ENCODE data around the gene EID3.

Gene EID3

DNA sequence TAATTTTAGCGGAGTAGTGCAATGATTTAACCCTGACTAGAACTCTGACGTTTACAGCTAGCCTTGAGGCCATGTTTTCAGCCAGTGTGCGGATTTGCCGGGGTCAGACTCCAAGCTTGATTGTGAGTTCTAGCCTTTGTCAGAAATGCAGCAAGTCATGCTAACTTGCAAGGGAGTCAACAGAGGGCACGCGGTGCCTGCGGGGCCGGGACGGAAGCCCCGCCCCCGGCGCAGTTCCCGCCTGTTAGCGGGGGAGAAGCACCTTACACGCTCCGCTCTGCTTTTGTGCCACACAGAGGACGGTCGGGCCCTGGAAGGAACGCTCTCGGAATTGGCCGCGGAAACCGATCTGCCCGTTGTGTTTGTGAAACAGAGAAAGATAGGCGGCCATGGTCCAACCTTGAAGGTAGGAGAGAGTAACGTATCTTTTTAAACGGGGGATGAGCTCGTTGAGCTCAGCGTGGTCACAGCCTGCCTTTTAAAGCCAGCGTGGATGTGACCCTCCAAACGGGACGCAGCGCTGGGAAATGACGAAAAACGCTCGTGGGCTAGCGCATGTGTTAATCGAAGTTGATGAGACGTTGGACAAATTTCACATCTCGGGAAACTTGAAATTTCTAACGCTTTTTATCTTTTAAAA, 14.8 kb upstream of the EID3 start:
- DNase-seq, result peak; percentile 27 to 94 (median 72)

DNA sequence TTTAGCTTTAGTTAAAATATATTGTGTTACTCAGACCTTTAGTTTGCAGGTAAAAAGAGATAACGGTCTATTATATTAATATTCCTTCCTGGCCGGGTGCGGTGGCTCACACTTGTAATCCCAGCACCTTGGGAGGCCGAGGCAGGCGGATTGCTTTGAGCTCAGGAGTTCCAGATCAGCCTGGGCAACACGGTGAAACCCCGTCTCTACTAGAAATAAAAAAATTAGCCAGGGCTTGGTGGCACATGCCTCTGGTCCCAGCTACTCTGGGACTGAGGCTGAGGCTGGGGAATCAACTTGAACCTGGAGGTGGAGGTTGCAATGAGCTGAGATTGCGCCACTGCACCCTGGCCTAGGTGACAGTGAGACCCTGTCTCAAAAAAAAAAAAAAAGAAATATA, 13.2 kb upstream of the EID3 start:
- DNase-seq, result no peak

DNA sequence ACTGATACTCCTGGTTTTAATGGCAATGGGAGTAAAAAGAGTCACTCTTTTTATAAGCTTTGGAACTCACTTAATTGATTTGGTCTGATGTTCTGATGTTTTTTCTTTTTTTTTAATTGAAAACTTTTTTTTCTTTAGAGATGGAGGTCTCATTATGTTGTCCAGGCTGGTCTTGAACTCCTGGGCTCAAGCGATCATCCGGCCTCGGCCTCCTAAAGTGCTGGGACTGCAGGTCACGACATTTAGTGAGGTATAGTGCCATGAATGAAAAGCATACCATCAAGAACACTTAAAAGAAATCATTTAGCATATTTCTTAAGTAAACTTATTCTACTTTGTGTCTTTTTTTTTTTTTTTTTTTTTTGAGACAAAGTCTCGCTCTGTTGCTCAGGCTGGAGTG, 12.7 kb upstream of the EID3 start:
- no peak for DNase-seq

DNA sequence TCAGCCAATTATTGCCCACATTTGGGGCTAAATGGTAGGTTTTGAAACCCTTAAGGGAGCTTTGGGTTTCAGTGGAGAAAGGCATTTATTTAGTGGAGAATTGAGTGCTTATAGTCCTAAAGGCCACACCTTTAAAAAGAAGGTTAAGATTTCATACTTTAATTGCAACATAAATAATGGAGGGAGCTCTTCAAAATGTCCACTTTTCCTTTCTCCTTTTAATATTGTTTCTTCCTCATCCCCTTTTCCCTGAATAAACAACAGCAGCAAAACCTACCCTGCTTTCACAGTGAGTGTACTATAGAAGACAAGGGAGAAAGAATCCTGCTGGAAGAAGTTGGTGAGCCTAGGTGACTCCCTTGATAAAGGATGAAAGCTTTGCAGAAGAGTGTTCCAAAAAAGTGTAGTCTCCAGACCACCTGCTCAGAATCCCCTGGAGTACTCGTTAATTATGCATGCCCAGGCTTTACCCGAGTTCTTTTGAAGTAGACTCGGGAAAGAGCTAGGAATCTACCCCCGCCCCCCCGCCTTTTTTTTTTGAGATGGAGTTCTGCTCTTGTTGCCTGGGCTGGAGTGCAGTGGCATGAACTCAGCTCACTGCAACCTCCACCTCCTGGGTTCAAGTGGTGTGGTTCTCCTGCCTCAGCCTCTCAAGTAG, 11.5 kb upstream of the EID3 start:
- no peak for DNase-seq

DNA sequence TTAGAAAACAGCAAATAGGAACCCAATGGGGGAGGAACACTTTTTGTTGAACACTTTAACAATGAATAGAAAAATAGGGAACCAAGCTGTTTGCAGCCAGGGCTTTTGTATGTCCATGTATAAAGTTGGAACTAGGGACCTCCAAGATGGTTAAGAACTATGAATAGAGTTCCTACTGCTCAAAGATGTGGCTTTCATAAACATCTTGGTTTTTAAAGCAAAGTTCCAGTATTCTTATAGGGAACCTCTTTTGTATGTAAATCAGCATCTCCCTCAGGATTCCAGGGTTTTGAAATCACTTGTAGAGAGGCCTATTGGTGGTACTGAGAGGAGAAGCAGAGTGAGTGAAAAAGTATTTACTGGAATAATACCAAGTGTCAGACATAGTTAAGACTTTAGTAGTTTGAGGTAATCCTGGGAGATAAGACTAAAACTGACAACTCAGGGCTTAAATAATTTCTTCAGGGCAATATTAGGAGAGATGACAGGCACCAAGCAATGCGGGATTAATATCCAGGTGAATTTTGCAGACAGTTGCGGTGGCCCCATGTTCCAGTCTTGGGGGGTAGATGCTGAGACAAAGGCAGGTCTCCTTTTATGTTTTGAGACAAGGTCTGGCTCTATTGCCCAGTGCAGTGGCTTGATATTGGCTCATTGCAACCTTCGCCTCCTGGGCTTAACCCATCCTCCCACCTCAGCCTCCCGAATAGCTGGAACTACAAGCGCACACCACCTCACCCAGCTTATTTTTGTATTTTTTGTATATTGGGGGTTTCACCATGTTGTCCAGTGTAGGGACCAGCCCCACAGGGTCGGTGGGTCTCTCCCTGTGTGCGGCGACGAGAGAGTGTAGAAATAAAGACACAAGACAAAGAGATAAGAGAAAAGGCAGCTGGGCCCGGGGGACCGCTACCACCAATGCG, 10.4 kb upstream of the EID3 start:
- DNase-seq, result no peak

DNA sequence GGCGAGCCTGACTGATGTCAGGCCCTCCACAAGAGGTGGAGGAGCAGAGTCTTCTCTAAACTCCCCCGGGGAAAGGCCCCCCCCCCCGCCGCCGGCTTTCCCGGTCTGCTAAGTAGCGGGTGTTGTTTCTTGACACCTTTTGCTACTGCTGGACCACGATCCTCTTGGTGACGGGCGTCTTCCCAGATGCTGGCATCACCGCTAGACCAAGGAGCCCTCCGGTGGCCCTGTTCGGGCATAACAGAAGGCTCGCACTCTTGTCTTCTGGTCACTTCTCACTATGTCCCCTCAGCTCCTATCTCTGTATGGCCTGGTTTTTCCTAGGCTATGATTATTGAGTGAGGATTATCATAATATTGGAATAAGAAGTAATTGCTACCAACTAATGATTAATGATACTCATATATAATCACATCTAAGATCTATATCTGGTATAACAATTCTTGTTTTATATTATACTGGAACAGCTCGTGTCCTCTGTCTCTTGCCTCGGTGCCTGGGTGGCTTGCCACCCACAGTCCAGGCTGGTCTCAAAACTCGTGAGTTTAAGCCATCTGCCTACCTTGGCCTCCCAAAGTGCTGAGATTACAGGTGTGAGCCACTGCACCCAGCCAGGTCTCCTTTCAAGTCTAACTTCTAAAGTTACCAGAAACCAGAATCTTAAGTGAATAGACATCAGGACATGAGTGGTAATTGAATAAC, 9.2 kb upstream of the EID3 start:
- peak in 15 of 51 donors; percentile 2 to 27 (median 7) for DNase-seq

DNA sequence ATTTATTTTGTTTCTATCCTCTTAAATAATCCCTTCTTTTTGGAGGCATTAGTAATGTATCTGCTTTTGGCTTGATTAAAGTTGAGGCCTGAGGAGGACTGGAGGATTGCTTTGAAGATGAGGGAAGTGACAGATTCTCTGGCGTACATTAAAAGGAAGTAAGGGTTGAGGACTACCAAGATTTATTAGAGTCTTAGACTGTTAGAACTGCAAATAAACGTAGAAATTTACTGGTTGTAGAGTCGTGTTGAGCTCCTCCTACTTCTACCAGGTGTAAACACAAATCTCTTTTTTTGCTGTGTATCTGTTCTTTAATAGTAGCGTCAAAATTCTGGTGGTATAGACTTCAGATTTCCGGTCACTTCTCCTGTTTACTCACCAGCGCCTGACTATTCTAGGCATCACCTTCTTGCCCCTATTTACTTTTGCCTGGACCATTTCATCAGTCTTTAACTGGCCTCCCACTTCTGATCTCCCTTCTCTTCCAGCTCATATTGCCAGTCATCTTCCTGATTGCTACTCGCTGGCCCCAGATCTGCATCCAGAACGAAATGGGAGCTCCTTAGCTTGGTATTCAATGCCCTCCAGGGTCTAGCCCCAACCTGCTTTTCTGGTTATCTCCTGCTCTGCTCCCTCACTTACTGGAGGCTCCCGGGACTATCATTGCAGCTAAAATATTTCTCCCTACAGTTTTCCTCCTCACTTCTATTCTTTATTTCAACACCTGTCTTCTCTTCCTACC, 8.4 kb upstream of the EID3 start:
- no peak for DNase-seq

DNA sequence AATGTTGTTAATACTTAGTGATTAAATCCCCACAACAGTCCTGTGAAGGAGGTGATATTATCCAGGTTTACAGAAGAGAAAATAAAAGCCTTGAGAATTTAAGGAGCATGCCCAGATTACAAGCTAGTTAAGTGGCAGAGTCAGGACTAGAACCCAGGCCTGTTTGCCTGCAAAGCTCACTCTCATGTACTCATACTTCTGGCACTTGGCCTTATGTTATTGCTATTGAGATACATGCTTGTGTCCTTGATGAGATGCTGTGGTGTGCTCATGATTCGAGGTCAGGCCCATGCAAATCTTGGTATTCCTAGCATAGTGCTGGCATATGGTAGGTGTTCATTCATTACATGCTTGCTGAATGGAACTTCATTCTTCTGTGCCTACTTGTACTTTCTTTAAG, 7.6 kb upstream of the EID3 start:
- DNase-seq, result no peak

DNA sequence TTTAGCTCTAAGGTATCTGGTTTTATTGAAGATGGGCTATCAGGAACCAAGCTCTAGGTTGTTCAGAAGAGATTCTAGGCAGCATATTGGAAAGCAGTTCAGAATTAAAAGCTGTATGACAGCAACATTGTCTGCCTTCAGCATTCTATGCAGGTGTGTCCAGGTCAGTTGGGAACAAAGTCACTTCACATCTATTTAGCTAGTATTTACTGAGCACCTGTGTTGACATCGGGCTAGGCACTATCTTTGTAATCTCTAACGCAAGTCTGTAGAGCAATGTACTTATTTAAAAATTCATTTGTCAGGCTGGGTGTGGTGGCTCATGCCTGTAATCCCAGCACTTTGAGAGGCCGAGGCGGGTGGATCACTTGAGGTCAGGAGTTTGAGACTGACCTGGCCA, 6.8 kb upstream of the EID3 start:
- DNase-seq, result no peak

DNA sequence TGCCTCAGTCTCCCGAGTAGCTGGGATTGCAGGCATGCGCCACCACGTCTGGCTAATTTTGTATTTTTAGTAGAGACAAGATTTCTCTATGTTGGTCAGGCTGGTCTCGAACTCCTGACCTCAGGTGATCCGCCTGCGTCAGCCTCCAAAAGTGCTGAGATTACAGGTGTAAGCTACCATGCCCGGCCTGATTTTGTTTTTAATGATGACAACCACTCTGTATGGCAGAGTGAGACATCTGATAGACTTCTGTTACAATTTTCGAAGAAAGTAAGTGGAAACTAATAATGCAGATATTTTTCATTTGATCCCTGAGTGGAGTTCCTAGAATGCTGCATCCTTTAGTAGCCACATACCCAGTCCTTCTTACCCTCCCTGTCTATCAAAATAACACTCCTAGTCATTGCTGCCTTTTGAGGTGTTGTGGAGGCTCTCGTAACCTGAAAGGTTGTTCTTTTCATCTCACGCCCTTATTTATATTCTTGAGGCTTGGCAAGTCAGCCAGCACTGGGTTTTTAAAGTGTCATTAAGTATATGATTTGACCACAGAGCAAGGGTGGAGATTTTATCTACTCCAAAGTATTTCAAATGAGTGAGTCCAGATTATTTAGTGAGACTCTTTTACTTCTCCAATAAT, 5.9 kb upstream of the EID3 start:
- DNase-seq, result no peak

DNA sequence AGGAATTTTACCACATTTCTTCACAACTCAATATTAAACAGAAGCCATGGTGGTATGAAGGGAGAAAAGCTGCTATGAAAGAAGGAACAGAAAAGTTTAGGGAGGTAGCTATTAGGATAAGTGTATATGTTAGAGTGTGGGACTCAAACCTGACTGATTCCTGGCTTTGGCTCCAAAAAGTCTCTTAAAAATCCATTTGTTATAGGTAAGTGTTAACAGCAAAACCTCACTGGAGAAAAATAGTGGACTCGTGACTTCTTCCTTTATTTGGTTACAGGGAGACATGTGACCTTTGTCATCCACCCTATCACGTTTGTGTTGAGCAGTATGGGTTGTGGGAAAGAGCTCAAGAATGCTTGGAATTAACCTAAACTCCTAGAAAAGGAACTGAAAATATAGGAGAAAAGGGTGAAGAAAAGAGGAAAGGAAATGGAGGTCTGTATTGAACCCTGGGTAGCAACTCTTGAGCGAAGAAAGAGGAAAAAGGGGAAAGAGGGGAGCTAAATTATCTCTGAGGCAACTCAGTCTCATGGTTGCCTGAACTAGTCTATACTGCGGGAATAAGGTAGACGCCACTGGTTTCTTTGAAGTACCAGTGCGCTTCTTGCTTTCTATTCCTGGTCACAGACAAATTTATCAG, 3.6 kb upstream of the EID3 start:
- DNase-seq, result no peak

DNA sequence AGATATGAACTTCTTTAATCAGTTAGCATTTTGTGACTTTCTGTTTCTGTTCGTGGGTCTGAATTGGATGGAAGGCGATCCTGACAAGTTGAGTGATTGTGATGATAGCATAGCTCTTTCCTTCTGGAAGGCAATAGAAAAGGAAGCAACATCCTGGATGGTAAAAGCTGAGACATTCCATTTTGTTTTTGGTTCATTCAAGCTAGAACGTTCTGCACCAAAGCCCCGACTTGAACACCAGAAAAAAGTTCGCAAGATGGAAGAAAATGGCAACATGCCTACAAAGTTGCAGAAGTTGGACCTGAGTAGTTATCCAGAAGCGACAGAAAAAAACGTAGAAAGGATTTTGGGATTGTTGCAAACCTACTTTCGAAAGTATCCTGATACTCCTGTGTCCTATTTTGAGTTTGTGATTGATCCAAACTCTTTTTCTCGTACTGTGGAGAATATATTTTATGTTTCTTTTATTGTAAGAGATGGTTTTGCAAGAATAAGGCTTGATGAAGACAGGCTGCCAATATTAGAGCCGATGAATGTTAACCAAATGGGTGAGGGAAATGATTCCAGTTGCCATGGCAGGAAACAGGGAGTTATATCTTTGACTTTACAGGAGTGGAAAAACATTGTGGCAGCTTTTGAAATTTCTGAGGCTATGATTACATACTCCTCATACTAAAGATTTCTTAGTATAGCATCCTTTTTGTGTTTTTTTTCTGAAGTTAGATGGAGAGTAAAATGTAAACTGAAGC, 896 bp downstream of the EID3 start:
- no peak for DNase-seq

DNA sequence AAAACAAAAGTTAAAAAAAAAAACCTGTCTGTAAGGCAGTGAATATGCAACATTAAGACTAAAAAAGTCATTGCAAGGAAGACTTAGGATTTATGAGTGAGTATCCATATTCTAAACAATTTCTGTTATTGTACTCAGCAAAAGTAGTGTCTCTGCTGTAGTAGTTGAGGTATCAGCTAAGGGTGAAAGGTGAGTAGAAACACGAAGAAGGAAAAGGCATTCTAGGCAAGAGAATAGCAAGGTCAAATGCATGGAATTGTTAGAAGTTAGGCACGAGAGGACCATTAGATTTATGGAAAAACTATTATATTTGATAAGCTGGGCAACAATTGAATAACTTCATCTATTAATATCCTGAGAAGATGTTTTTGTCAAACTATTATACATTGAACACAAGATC, 1.8 kb downstream of the EID3 start:
- no peak for DNase-seq

DNA sequence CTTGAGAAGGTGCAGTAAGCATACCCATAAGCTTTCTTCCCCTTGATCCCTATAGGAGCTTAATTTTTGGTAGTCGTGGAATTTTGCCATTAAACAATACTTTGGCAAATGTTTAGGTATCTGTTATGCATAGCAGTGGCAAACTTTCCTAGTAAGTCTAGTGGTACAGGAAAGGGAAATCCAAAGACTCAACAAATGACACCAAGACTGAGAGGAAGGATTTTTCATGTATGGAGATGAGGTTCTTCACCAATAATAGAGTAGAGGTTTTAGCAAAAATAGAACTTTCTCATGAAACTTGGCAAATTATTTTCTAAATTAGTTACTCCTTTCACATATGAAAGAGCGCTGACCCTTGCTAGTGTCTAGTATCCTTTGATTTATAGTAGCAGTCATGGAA, 2.8 kb downstream of the EID3 start:
- DNase-seq, result no peak

DNA sequence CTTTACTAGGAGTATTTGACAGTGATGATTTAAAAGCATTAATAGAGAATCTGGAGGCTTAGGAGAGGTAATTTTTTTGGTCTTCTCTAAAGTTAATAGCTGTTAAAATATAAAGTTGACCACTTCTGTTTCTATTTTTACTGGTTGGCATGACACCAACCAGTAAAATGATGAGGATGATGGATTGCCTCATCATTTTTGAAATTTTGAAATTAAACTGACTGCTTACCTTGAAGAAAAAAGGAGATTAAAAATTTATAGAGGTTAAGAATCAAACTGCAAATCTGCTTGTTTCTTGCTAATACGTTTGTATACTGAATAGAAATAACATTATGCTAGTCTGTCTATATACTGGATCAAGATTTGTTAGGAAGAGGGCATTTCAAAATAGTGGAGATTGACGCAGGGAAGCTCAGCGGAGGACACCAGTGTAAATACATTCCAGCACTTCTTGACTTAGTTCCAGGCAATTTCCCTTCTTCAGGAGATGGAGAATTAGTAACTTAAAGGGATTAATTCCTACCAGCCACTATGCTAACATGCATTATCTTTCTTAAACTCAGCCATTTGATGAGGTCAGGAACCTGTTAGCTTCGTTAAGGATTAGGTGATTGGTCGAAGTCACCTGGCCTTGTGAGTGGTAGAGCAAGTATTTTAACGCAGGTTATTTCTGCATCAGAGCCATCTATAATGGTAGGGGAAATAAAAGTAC, 3.6 kb downstream of the EID3 start:
- no peak for DNase-seq

DNA sequence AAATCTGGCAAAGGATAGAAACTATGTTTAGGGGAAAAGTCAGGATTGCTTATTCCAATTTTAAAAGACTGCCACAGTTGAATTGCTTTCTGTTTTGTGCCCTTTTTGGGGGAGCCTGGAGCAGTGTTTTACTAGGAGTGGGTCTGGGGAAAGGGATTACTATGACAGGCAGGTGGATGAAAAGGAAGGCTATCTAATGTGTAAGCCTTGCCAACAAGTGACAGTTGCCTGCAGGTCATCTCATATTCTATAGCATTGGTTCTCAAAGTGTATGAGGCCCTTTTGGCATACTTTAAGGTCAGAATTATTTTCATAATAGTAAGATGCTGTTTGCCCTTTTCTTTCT, 4.1 kb downstream of the EID3 start:
- no peak for DNase-seq

DNA sequence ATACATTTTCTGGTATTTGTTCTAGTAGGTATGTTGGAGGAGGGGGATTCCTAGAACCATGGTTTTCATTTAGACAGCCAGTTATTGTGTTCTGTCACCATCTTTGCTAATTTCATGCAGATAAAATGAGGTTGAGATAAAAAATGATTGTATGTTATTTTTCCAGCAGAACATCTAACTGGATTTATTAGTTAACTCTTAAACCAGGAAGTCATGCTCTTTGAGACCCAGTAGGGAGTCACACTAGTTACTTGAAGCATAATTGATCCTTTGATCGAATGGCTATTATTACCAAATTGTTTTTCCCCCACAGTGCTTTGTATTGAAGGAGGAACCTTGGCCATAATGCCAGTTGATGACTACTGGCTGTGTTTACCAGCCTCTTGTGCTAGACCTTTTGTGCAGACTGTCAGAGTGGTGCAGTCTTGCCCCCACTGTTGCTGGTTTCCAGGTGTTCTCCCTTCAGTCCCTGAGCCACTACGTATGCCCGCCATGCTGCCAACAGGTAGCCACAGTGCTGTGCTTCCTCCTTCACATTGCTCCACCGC, 6.0 kb downstream of the EID3 start:
- no peak for DNase-seq
